HG02623 (cell line): ENCODE results near the gene RARRES2.
A peak's percentile ranks its signal among the peaks of the same experiment; 100 is the strongest.

Experiments used
- ATAC-seq: cut with Tn5 transposase; IDR thresholded peaks from one replicate; pipeline ENCODE4 v1.9.1; 2021; ENCODE audit warnings: moderate library complexity; ENCODE audit not compliant: unreplicated experiment

The RARRES2 gene

GRCh38 chr7:150363370-150363769, 21.9 kb upstream of the RARRES2 start:
- no peak for ATAC-seq

- ATAC-seq: no peak
Measured at GRCh38 chr7:150361807-150362621, 20.6 kb upstream of the RARRES2 start.

DNA sequence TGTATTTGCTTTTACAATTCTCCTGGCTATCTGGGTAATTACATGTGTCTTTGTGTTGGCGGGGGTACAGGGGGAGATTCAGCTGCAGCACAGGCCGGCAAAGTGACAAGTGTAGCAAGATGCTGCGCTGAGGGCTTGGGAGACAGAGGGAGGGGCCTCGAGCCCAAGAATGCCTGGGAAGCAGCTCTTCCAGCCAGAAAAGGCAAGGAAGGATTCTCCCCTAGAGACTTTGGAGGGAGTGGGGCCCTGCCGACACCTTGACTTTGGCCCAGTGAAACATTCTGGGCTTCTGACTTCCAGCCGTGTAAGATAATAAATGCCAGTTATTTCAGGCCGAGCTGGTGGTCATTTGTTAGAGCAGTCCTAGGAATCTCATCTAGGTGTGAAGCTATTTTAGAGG, 20.0 kb upstream of the RARRES2 start:
- ATAC-seq: no peak

GRCh38 chr7:150360363-150361058, 19.1 kb upstream of the RARRES2 start:
- ATAC-seq: no peak

- ATAC-seq: no peak
Measured at GRCh38 chr7:150359622-150360362, 18.4 kb upstream of the RARRES2 start.

DNA sequence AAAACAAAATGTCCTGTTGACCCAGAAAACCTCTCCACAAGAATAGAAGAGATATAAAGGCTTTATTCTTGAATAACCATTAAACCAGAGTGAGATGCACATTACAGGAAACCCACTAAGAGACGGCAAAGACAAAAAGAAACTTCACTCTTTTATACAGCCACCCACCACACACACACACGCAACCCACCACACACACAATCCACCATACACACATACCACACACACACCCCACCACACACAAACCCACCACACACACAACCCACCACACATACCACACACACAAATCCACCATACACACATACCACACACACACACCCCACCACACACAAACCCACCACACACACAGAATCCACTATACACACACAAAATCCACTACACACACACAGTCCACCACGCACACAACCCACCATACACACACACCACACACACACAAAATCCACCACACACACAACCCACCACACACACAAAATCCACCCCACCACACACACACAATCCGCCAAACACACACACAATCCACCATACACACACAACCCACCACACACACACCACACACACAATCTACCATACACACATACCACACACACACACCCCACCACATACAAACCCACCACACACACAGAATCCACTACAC, 17.7 kb upstream of the RARRES2 start:
- no peak for ATAC-seq

- no peak for ATAC-seq
Measured at GRCh38 chr7:150358433-150358832, 17.0 kb upstream of the RARRES2 start.

- no peak for ATAC-seq
Measured at GRCh38 chr7:150357771-150358427, 16.5 kb upstream of the RARRES2 start.

GRCh38 chr7:150357270-150357669, 15.8 kb upstream of the RARRES2 start:
- ATAC-seq: peak; percentile 56

- no peak for ATAC-seq
Measured at GRCh38 chr7:150356265-150356897, 15.0 kb upstream of the RARRES2 start.

GRCh38 chr7:150355666-150356059, 14.2 kb upstream of the RARRES2 start:
- ATAC-seq: no peak

GRCh38 chr7:150351587-150352194, 10.3 kb upstream of the RARRES2 start:
- ATAC-seq: no peak

- no peak for ATAC-seq
Measured at GRCh38 chr7:150346922-150347321, 5.5 kb upstream of the RARRES2 start.

DNA sequence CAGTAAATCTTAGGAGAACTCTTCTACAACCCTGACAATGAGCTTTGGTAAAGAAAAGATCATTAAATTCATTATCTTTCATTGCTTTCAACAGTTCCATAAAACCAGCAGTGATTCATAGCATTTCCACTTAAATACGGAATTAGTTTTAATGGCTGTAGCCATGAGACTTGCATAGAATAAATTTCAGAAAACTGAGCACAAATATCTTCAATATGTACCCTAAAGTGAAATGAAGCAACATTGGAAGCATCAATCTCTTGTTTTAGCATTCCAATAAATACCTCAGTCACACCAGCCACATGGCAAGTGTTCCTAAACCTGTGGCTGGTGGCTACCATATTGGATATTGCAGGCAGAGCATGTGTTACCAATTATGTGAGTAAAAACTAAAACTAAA, 3.6 kb upstream of the RARRES2 start:
- no peak for ATAC-seq

GRCh38 chr7:150344299-150344698, 2.9 kb upstream of the RARRES2 start:
- ATAC-seq: no peak

DNA sequence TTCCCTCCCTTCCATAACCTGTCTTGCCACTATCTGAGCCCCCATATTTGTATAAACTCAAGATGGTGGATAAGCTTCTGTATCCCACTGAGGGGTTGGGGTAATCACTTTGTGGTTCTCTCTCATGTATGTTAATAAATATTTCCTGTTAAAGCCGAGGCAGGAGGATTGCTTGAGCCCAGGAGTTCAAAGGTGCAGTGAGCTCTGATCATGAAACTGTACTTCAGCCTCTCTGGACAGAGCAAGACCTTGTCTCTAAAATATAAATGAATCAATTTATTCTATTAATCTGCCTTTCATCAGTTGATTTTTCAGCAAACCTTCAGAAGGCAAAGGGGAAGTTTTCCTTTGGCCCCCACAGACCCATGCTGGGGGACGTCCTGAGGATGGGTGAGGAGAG, 1.8 kb upstream of the RARRES2 start:
- ATAC-seq: no peak

GRCh38 chr7:150342121-150342408, 636 bp upstream of the RARRES2 start:
- ATAC-seq: no peak

DNA sequence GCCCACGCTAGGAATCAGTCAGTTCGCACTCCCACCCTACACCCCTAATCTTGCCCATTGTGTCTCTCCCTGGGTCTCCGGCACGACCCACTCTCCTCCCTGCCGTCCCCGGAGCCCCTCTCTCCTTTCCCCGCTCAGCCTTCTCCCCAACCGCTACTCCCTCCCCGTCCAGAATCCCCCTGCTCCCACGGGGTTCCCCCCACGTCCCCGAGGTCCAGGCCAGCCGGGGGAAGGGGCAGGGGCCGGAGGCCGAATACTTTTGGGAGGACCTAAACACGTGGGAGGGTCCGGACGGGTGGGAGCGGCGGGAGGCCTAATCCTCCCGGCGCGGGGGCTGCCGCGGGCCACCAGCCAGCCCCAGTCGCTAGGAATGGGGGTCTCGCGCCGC, 560 bp downstream of the RARRES2 start:
- ATAC-seq: no peak

DNA sequence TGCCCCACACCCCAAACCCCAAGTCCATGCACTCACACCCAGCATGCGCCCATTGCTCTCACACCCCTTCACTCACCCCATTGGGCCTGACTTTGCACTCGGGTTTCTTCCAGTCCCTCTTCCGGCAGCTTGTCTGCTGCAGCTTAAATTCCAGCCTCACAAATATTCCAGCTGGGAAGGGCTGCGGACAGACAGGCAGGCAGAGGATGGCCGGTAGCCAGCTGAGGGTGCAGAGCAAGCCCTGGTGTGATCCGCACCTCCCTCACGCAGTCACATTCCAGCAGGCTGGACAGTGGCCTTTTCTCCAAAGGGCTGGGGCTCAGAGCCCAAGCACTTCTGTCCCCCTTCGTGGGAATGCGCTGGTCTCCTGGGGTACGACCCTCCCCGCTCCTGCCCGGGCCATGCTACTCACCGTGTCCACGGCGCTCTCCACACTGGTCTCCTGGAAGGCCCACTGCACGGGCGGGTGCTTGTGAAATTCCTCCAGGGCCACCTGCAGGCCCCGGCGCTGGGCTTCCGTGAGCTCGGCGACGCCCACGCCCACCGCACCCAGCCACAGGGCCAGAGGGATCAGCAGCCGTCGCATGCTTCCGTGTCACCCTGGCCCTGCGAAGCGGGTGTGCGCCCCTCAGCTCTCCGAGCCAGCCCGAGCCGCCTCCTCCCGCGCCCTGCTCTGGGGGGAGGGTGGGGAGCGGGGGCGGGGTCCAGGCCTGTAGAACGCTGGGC, 1.2 kb downstream of the RARRES2 start:
- ATAC-seq: no peak
